K562 (cell line): ENCODE results near the gene TMEM143. TPM values are rescaled to one million over a fixed set of nuclear protein-coding genes. Genes with fewer than 3 reads are reported as not detected.
A peak's percentile ranks its signal among the peaks of the same experiment; 100 is the strongest.

Experiments
- ATAC-seq: fragments of 200-7000 bp; cut with Tn5 transposase; 3 replicates; pipeline ENCODE4 v1.9.1; 2020; ENCODE audit warnings: moderate library complexity
- BruUV-seq: library from RNA; stranded (reverse); fragments of 400-500 nt; replicated peaks from 2 replicates; lab custom pipeline; 2021; lab: Mats Ljungman, UMichigan
- CTCF ChIA-PET: fragments of 300-600 bp; formaldehyde crosslinking; extraction: SDS; loops from one replicate; lab custom pipeline; 2021; ENCODE audit warnings: low intra/inter-chr PET ratio; lab: Yijun Ruan, JAX
- POLR2A ChIA-PET: fragments of 300-600, 350-650 bp; sonication (Branson Sonifier 250); formaldehyde crosslinking; extraction: SDS; loops from one replicate; lab custom pipeline; 2021; ENCODE audit warnings: antibody characterized with exemption, inconsistent platforms; lab: Yijun Ruan, JAX
- DNase-seq, 4 experiments: peaks; one replicate each; pipeline versions ENCODE4 v3.0.0 to v3.0.0-alpha.2; 2011 to 2018; ENCODE audit warnings: low spot score in 3 of 4, mixed read lengths in 3 of 4; ENCODE audit errors: extremely low read depth in 1 of 4
- FAIRE-seq: peaks from 2 replicates; lab custom pipeline; 2011; peaks lifted over from hg19 to GRCh38; lab: Jason Lieb, UNC
- H2AFZ ChIP-seq: 2 replicates; pipeline ENCODE4 v1.6.0; 2011; ENCODE audit warnings: low read depth, low read length, control low read depth, inconsistent platforms
- H3K27ac ChIP-seq: fragments of 200-600 bp; 3 replicates; pipeline ENCODE4 v1.8.0; 2011; ENCODE audit warnings: low read depth, mild to moderate bottlenecking, control low read depth, inconsistent platforms, low read length, moderate library complexity, mixed read lengths; ENCODE audit errors: extremely low read depth
- H3K27me3 ChIP-seq, 2 experiments: fragments of 300-600 bp in 1 of 2; 2 replicates in 1 of 2; 3 replicates in 1 of 2; pipeline versions ENCODE4 v1.6.0 to v1.8.0; 2011; ENCODE audit warnings: inconsistent platforms in 2 of 2, low read length in 2 of 2, mild to moderate bottlenecking in 1 of 2, mixed read lengths in 1 of 2, moderate library complexity in 1 of 2; ENCODE audit not compliant: control insufficient read depth in 2 of 2, insufficient read depth in 2 of 2
- H3K36me3 ChIP-seq: fragments of 300-600 bp; 3 replicates; pipeline ENCODE4 v1.8.0; 2011; ENCODE audit warnings: mild to moderate bottlenecking, low read length, inconsistent platforms; ENCODE audit not compliant: control insufficient read depth, insufficient read depth
- H3K4me1 ChIP-seq, 2 experiments: fragments of 200-600 bp in 1 of 2; replicated peaks in 1 of 2; 2 replicates in 1 of 2; 3 replicates in 1 of 2; pipeline versions ENCODE4 v1.5.1 to v1.8.0; 2011; ENCODE audit warnings: inconsistent platforms in 2 of 2, low read length in 2 of 2, mild to moderate bottlenecking in 1 of 2, mixed read lengths in 1 of 2, moderate library complexity in 1 of 2; ENCODE audit not compliant: control insufficient read depth in 2 of 2, insufficient read depth in 2 of 2
- H3K4me2 ChIP-seq: 2 replicates; pipeline ENCODE4 v1.6.1; 2011; ENCODE audit warnings: low read length, control low read depth, inconsistent platforms, mixed read lengths; ENCODE audit not compliant: insufficient read depth
- H3K4me3 ChIP-seq: fragments of 200-600 bp; sonication (generic), shearing (Covaris generic); 2 replicates; pipeline ENCODE4 v1.5.1; 2016; ENCODE audit warnings: control low read depth, inconsistent platforms
- H3K79me2 ChIP-seq: fragments of 200-600 bp; 3 replicates; pipeline ENCODE4 v1.8.0; 2011; ENCODE audit warnings: low read length, inconsistent platforms; ENCODE audit not compliant: control insufficient read depth, insufficient read depth
- H3K9ac ChIP-seq, 2 experiments: 2 replicates each; pipeline versions ENCODE4 v1.6.0 to v1.6.1; 2011; ENCODE audit warnings: low read depth in 2 of 2, low read length in 2 of 2, control low read depth in 1 of 2, inconsistent platforms in 1 of 2, mild to moderate bottlenecking in 1 of 2, mixed read lengths in 1 of 2; ENCODE audit not compliant: insufficient read depth in 1 of 2
- H3K9me1 ChIP-seq: one replicate; pipeline ENCODE4 v1.6.0; 2011; ENCODE audit warnings: inconsistent platforms, mild to moderate bottlenecking, low read length, moderate library complexity; ENCODE audit not compliant: control insufficient read depth, insufficient read depth
- H3K9me3 ChIP-seq: replicated peaks from 2 replicates; pipeline ENCODE4 v1.5.1; 2011; ENCODE audit warnings: low read depth, low read length, inconsistent platforms; ENCODE audit not compliant: control insufficient read depth, insufficient read depth
- H4K20me1 ChIP-seq: replicated peaks from 2 replicates; pipeline ENCODE4 v1.6.1; 2011; ENCODE audit warnings: low read length, inconsistent platforms, mixed read lengths; ENCODE audit not compliant: control insufficient read depth, insufficient read depth
- NR2C1 ChIP-seq, 2 experiments: fragments of 450-650 bp; IDR thresholded peaks; 2 replicates each; pipeline ENCODE4 v1.6.1; 2017; ENCODE audit warnings: mild to moderate bottlenecking in 2 of 2, antibody characterized with exemption in 1 of 2, inconsistent platforms in 1 of 2, missing compliant biosample characterization in 1 of 2, missing genetic modification characterization in 1 of 2
- PHF21A ChIP-seq: fragments of 450-650 bp; IDR thresholded peaks from 2 replicates; pipeline ENCODE4 v1.6.1; 2017; ENCODE audit warnings: low read depth, borderline replicate concordance
- ZNF197 ChIP-seq: fragments of 200-800 bp; sonication (Bioruptor generic); IDR thresholded peaks from 2 replicates; pipeline ENCODE4 v1.6.1; 2016; ENCODE audit warnings: low read depth, missing genetic modification characterization, missing compliant biosample characterization
- WGBS: fragments of 100-300 bp; shearing (Covaris generic); methylation state at CpG from one replicate; pipeline ENCODE4 v1.1.6; 2016; ENCODE audit warnings: low coverage, mixed read lengths; ENCODE audit not compliant: insufficient coverage; ENCODE audit errors: missing lambda C conversion rate; 5-methylcytosine and 5-hydroxymethylcytosine counted together
- in situ Hi-C: fragments of 300-500 bp; cut with MboI; formaldehyde crosslinking; loops from 4 replicates; pipeline ENCODE4 v1.15.0; 2018; ENCODE audit warnings: inconsistent platforms, mixed read lengths
- intact Hi-C: fragments of 100-400 bp; cut with micrococcal nuclease; formaldehyde crosslinking; loops from 2 replicates; pipeline ENCODE4 v1.14.2; 2022
- polyA plus RNA-seq, 8 experiments: library from polyadenylated mRNA; depleted of rRNA in 4 of 8; stranded (reverse) in 5 of 8; unstranded in 3 of 8; fragments of >200 nt; fragmentation: Nextera tagmentation in 2 of 8; fragmentation: Illumina TruSeq in 1 of 8; extraction: Ambion mirVana in 2 of 8; extraction: Trizol in 1 of 8; gene quantifications; 2 replicates each; pipeline versions ENCODE4 v1.2.1 to v1.2.3, GENCODE V29; 2011 to 2014; ENCODE audit warnings: inconsistent platforms in 1 of 8, missing spikeins in 1 of 8
- total RNA-seq, 7 experiments: library from RNA; depleted of rRNA in 6 of 7; stranded (reverse); fragments of >200 nt in 6 of 7; fragmentation: Illumina TruSeq in 2 of 7; extraction: Trizol in 2 of 7; gene quantifications; 2 replicates each; pipeline versions ENCODE4 v1.2.1 to v1.2.3, GENCODE V29; 2011 to 2021; ENCODE audit warnings: low replicate concordance in 1 of 7

The TMEM143 gene
- total and polyA plus RNA-seq, 9 of the 15 experiments (the other 6 are each of a cell fraction or from before 2014, with no cell fraction given), result 0.66 to 8.8 (median 4.3) TPM

- no peak for TF ChIP-seq ZNF197
- Histone ChIP-seq H3K27me3 (no peaks in the 10 kb centered on the region), H3K36me3 (no peaks in the 10 kb centered on the region), H3K4me3 (no peak overlapping the region), H3K9me1 (no peaks in the 10 kb centered on the region), H3K4me1 (peaks cover 8 to 30% of the 10 kb centered on the region in 2 experiments), H4K20me1 (no peaks in the 10 kb centered on the region), H3K79me2 (no peaks in the 10 kb centered on the region), H3K9me3 (no peaks in the 10 kb centered on the region), H2AFZ (no peak overlapping the region), H3K9ac (peak overlapping the region in 1 of 2 experiments; percentile 57; a peak in 2 of 4 replicates), H3K4me2 (no peak overlapping the region), H3K27ac (no peak overlapping the region)
- ATAC-seq, result no peak
- 53% methylated on average over 4 of the region's 14 CpGs for WGBS
- no TSS peak for BruUV-seq
- no peak for FAIRE-seq
- intact Hi-C loops (no loop called here), in situ Hi-C loops (no loop called here)
- ChIA-PET POLR2A (interaction anchor here (0.6 kb wide), 1 partner anchor 22 kb away, joined by 3 read pairs; no protein-coding TSS in a partner anchor), CTCF (no interaction called here)
- no peak for DNase-seq
Measured at GRCh38 chr19:48368936-48369335, 5.2 kb upstream of the TMEM143 start.

GRCh38 chr19:48367855-48368254 is 4.1 kb upstream of the TMEM143 start:
- DNase-seq, result no peak
- ATAC-seq, result no peak
- H3K4me2 ChIP-seq, result no peak overlapping the region
- H3K4me3 ChIP-seq, result no peak overlapping the region
- peaks cover 4% of the 10 kb centered on the region; the same call in 1 of the 3 replicates for H3K79me2 ChIP-seq
- no peaks in the 10 kb centered on the region for H3K9me1 ChIP-seq
- H3K4me1 ChIP-seq, result peaks cover 8 to 29% of the 10 kb centered on the region in 2 experiments
- CTCF ChIA-PET, result no interaction called here
- in situ Hi-C loops, result no loop called here
- H3K9ac ChIP-seq, result peak overlapping the region in 1 of 2 experiments; percentile 11; a peak in 1 of 4 replicates
- H2AFZ ChIP-seq, result no peak overlapping the region
- no TSS peak for BruUV-seq
- POLR2A ChIA-PET, result interaction anchor here (0.7 kb wide), 1 partner anchor 46 kb away, joined by 3 read pairs; no protein-coding TSS in a partner anchor
- no peak overlapping the region for H3K27ac ChIP-seq
- H3K9me3 ChIP-seq, result no peaks in the 10 kb centered on the region
- no peaks in the 10 kb centered on the region for H3K27me3 ChIP-seq
- FAIRE-seq, result no peak
- no peaks in the 10 kb centered on the region for H4K20me1 ChIP-seq
- TF ChIP-seq NR2C1 (IDR thresholded peaks at IDR 0.05), result 0 out of 2 replicates have a peak, but pooled peaks have one; percentile 27
- TF ChIP-seq NR2C1 (tag; IDR thresholded peaks at IDR 0.05), result no peak
- no peak for TF ChIP-seq PHF21A
- WGBS, result 44% methylated on average over 5 of the region's 5 CpGs
- intact Hi-C loops, result no loop called here
- H3K36me3 ChIP-seq, result no peaks in the 10 kb centered on the region; the same call in 2 of the 3 replicates
